ENCODE data around the gene ERC2.

ERC2 gene

DNA sequence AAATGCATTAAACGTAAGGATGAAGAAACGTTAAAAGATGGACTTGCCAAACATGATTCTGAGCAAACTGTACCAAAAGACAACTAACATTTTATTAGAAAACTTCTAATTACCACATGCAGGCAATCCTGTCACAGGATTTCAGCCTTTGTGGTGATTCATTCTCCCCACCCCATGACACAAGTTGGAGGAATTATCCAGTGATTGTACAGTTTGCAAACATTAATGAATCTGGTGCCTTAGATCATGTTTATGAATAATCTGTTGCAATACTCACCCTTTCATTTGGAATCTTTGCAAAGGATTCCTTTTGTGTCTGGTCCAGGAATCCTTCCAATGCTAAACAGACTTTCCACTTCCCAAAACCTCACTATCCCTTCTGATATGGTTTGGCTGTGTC is 23.3 kb upstream of the ERC2 start:
- no peak overlapping the region for H3K4me3 ChIP-seq (ENCODE audit: low read depth, low read length)
- no peaks in the 10 kb centered on the region for H3K4me1 ChIP-seq (ENCODE audit: control insufficient read depth, insufficient read depth, low read length)
- TF ChIP-seq ZNF624 (tag by site-specific recombination; IDR thresholded peaks at IDR 0.05): no peak
- TF ChIP-seq, protein P1, sequence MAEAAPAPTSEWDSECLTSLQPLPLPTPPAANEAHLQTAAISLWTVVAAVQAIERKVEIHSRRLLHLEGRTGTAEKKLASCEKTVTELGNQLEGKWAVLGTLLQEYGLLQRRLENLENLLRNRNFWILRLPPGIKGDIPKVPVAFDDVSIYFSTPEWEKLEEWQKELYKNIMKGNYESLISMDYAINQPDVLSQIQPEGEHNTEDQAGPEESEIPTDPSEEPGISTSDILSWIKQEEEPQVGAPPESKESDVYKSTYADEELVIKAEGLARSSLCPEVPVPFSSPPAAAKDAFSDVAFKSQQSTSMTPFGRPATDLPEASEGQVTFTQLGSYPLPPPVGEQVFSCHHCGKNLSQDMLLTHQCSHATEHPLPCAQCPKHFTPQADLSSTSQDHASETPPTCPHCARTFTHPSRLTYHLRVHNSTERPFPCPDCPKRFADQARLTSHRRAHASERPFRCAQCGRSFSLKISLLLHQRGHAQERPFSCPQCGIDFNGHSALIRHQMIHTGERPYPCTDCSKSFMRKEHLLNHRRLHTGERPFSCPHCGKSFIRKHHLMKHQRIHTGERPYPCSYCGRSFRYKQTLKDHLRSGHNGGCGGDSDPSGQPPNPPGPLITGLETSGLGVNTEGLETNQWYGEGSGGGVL (tag by site-specific recombination; IDR thresholded peaks at IDR 0.05): no peak
- no peak for TF ChIP-seq MZF1 (tag by site-specific recombination; IDR thresholded peaks at IDR 0.05; ENCODE audit: borderline replicate concordance)
- no peak for TF ChIP-seq ZNF747 (tag by site-specific recombination; IDR thresholded peaks at IDR 0.05)
- no peak for TF ChIP-seq KLF16 (tag by site-specific recombination; IDR thresholded peaks at IDR 0.05)
- TF ChIP-seq ZNF311 (tag by site-specific recombination; IDR thresholded peaks at IDR 0.05; ENCODE audit: borderline replicate concordance): no peak
- TF ChIP-seq ZNF335 (tag by site-specific recombination; conservative IDR thresholded peaks at IDR 0.05): no peak
- TF ChIP-seq HOXC10 (CRISPR knock-in tag; IDR thresholded peaks at IDR 0.05): no peak
- TF ChIP-seq, protein P2, sequence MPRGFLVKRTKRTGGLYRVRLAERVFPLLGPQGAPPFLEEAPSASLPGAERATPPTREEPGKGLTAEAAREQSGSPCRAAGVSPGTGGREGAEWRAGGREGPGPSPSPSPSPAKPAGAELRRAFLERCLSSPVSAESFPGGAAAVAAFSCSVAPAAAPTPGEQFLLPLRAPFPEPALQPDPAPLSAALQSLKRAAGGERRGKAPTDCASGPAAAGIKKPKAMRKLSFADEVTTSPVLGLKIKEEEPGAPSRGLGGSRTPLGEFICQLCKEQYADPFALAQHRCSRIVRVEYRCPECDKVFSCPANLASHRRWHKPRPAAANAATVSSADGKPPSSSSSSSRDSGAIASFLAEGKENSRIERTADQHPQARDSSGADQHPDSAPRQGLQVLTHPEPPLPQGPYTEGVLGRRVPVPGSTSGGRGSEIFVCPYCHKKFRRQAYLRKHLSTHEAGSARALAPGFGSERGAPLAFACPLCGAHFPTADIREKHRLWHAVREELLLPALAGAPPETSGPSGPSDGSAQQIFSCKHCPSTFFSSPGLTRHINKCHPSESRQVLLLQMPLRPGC (tag by site-specific recombination; IDR thresholded peaks at IDR 0.05): no peak
- no peak for TF ChIP-seq ZNF175 (tag by site-specific recombination; IDR thresholded peaks at IDR 0.05)
- TF ChIP-seq, protein P3, sequence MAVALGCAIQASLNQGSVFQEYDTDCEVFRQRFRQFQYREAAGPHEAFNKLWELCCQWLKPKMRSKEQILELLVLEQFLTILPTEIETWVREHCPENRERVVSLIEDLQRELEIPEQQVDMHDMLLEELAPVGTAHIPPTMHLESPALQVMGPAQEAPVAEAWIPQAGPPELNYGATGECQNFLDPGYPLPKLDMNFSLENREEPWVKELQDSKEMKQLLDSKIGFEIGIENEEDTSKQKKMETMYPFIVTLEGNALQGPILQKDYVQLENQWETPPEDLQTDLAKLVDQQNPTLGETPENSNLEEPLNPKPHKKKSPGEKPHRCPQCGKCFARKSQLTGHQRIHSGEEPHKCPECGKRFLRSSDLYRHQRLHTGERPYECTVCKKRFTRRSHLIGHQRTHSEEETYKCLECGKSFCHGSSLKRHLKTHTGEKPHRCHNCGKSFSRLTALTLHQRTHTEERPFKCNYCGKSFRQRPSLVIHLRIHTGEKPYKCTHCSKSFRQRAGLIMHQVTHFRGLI (tag by site-specific recombination; IDR thresholded peaks at IDR 0.05): no peak
- TF ChIP-seq ZNF24 (tag by site-specific recombination; IDR thresholded peaks at IDR 0.05): no peak
- TF ChIP-seq ZBTB20 (tag by site-specific recombination; IDR thresholded peaks at IDR 0.05): no peak
- no peak for TF ChIP-seq FEZF1 (tag by site-specific recombination; IDR thresholded peaks at IDR 0.05)
- H3K27ac ChIP-seq (ENCODE audit: extremely low read depth, low read depth, low read length): no peak overlapping the region
- H3K9me3 ChIP-seq (ENCODE audit: control insufficient read depth, insufficient read depth, low read depth, low read length): no peaks in the 10 kb centered on the region
- ChIA-PET POLR2A (no interaction called here), CTCF (no interaction called here)
- H3K36me3 ChIP-seq (ENCODE audit: control insufficient read depth in 2 of 2, insufficient read depth in 1 of 2, low read length in 2 of 2): no peaks in the 10 kb centered on the region

DNA sequence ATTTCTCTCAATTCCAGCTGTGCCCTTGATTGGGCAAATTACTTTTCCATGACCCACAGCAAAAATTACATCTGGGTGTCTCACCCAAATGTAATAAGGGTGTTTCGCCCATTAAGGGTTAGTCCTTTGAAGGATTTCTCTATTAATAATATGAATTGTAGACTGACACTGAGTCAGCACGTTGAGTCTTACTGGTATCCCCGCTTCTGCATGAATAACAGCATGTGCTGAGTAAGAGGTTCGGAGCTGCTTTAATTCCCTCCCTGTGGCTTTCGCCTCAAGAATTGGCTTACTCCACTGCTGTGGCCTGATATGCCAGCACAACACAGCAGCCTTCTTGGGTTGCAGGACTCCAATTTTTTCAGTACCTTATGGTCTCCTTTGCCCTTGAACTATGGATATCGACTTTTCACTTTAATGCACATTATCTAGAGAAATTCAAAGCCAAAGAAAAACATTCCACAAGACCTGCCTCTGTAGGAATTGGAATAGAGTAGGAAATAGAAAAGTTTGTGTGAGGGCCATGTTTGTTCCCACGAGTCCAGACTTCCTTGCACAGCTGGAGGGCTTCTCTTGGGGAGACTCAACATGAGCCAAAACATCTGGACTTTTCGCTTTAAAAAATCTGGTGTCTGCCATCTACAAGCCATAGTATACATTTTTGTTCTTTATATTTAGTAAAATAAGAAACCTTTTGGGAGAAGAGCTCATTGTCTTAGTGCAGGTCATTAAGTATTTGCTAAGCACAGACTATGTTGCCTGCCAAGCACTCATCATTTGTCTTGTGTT is 20.7 kb upstream of the ERC2 start:
- Histone ChIP-seq H3K36me3 (ENCODE audit: control insufficient read depth in 2 of 2, insufficient read depth in 1 of 2, low read length in 2 of 2) (no peaks in the 10 kb centered on the region), H3K27ac (ENCODE audit: extremely low read depth, low read depth, low read length) (no peak overlapping the region), H3K4me3 (ENCODE audit: low read depth, low read length) (no peak overlapping the region), H3K4me1 (ENCODE audit: control insufficient read depth, insufficient read depth, low read length) (no peaks in the 10 kb centered on the region), H3K9me3 (ENCODE audit: control insufficient read depth, insufficient read depth, low read depth, low read length) (no peaks in the 10 kb centered on the region)
- POLR2A ChIA-PET: no interaction called here
- TF ChIP-seq ZNF433 (tag by site-specific recombination; IDR thresholded peaks at IDR 0.05; ENCODE audit: low read depth) (no peak), EGR2 (tag by site-specific recombination; IDR thresholded peaks at IDR 0.05; ENCODE audit: low read depth) (no peak), ZNF843 (tag by site-specific recombination; IDR thresholded peaks at IDR 0.05) (no peak), ZNF302 (tag by site-specific recombination; IDR thresholded peaks at IDR 0.05; ENCODE audit: low read depth) (no peak), ZSCAN30 (tag by site-specific recombination; IDR thresholded peaks at IDR 0.05) (no peak), ZNF146 (tag by site-specific recombination; IDR thresholded peaks at IDR 0.05) (no peak), ZNF621 (tag by site-specific recombination; IDR thresholded peaks at IDR 0.05) (no peak), ZNF239 (tag by site-specific recombination; IDR thresholded peaks at IDR 0.05) (no peak)
- TF ChIP-seq, protein P4, sequence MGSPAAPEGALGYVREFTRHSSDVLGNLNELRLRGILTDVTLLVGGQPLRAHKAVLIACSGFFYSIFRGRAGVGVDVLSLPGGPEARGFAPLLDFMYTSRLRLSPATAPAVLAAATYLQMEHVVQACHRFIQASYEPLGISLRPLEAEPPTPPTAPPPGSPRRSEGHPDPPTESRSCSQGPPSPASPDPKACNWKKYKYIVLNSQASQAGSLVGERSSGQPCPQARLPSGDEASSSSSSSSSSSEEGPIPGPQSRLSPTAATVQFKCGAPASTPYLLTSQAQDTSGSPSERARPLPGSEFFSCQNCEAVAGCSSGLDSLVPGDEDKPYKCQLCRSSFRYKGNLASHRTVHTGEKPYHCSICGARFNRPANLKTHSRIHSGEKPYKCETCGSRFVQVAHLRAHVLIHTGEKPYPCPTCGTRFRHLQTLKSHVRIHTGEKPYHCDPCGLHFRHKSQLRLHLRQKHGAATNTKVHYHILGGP (tag by site-specific recombination; IDR thresholded peaks at IDR 0.05): no peak
- CTCF ChIA-PET: no interaction called here

Data from HEK293 (cell line).